H1 (cell line): ENCODE data around the gene BAIAP2. TPM values are rescaled to one million over a fixed set of nuclear protein-coding genes. Genes with fewer than 3 reads are reported as not detected.
A peak's percentile ranks its signal among the peaks of the same experiment; 100 is the strongest.

Experiments
- CTCF ChIA-PET: fragments of 300-600 bp; sonication (Branson Sonifier 250); formaldehyde crosslinking; loops from one replicate; lab custom pipeline; 2021; ENCODE audit not compliant: partially characterized antibody; lab: Charles Lee
- POLR2A ChIA-PET: fragments of 300-600 bp; sonication (Branson Sonifier 250); formaldehyde crosslinking; loops from one replicate; lab custom pipeline; 2021; ENCODE audit warnings: inconsistent platforms; ENCODE audit not compliant: partially characterized antibody; lab: Charles Lee
- DNase-seq, 2 experiments: peaks; one replicate each; pipeline versions ENCODE4 v3.0.0 to v3.0.0-alpha.2; 2010 to 2022; ENCODE audit warnings: low spot score in 2 of 2, low read depth in 1 of 2, mixed read lengths in 1 of 2
- FAIRE-seq: peaks from 2 replicates; lab custom pipeline; 2011; peaks lifted over from hg19 to GRCh38; lab: Jason Lieb, UNC
- H2AFZ ChIP-seq: 2 replicates; pipeline ENCODE4 v1.8.1; 2012; ENCODE audit warnings: low read length, inconsistent platforms
- H2AK5ac ChIP-seq: 2 replicates; pipeline ENCODE4 v1.6.1; 2013; ENCODE audit warnings: low read depth, low read length
- H2BK120ac ChIP-seq: replicated peaks from 2 replicates; pipeline ENCODE3; 2013; ENCODE audit warnings: low read depth, low read length, inconsistent platforms
- H2BK12ac ChIP-seq: 2 replicates; pipeline ENCODE4 v1.6.1; 2013; ENCODE audit warnings: low read depth, low read length
- H2BK15ac ChIP-seq: 2 replicates; pipeline ENCODE4 v1.6.1; 2013; ENCODE audit warnings: low read length
- H2BK20ac ChIP-seq: 2 replicates; pipeline ENCODE4 v1.6.1; 2013; ENCODE audit warnings: low read length
- H2BK5ac ChIP-seq: 2 replicates; pipeline ENCODE4 v1.6.1; 2013; ENCODE audit warnings: low read depth, low read length
- H3K14ac ChIP-seq: 2 replicates; pipeline ENCODE4 v1.6.1; 2013; ENCODE audit warnings: inconsistent platforms; ENCODE audit not compliant: insufficient read length
- H3K18ac ChIP-seq: 2 replicates; pipeline ENCODE4 v1.6.1; 2013; ENCODE audit warnings: low read length; ENCODE audit errors: extremely low read depth
- H3K23ac ChIP-seq: 2 replicates; pipeline ENCODE4 v1.6.1; 2013; ENCODE audit warnings: inconsistent platforms; ENCODE audit not compliant: insufficient read length
- H3K23me2 ChIP-seq: 2 replicates; pipeline ENCODE4 v1.6.1; 2013; ENCODE audit warnings: low read depth, low read length
- H3K27ac ChIP-seq: 2 replicates; pipeline ENCODE4 v1.6.1; 2011; ENCODE audit warnings: low read depth, low read length, inconsistent platforms
- H3K27me3 ChIP-seq, 4 experiments: replicated peaks in 1 of 4; 1 replicate in 1 of 4; 2 replicates in 3 of 4; pipeline versions ENCODE4 v1.6.1 to v1.8.1; 2011 to 2013; ENCODE audit warnings: low read length in 3 of 4, mild to moderate bottlenecking in 3 of 4, inconsistent platforms in 2 of 4, mixed read lengths in 2 of 4, moderate library complexity in 1 of 4; ENCODE audit not compliant: control insufficient read depth in 3 of 4, insufficient read depth in 3 of 4; ENCODE audit errors: extremely low read depth in 1 of 4
- H3K36me3 ChIP-seq, 4 experiments: 2 replicates each; pipeline versions ENCODE4 v1.6.1 to v1.8.1; 2011 to 2013; ENCODE audit warnings: mild to moderate bottlenecking in 4 of 4, low read length in 3 of 4, moderate library complexity in 2 of 4, control low read depth in 1 of 4, inconsistent platforms in 1 of 4; ENCODE audit not compliant: insufficient read depth in 4 of 4, control insufficient read depth in 2 of 4
- H3K4ac ChIP-seq: replicated peaks from 2 replicates; pipeline ENCODE3; 2013; ENCODE audit warnings: low read length, low read depth, mixed read lengths, inconsistent platforms; ENCODE audit not compliant: insufficient read length
- H3K4me1 ChIP-seq, 4 experiments: replicated peaks in 1 of 4; 1 replicate in 1 of 4; 2 replicates in 3 of 4; pipeline versions ENCODE4 v1.6.1 to v1.8.1; 2011 to 2013; ENCODE audit warnings: low read length in 3 of 4, inconsistent platforms in 2 of 4, mixed read lengths in 1 of 4; ENCODE audit not compliant: insufficient read depth in 4 of 4, control insufficient read depth in 3 of 4
- H3K4me2 ChIP-seq, 2 experiments: 2 replicates each; pipeline versions ENCODE4 v1.6.1 to v1.8.1; 2011 to 2013; ENCODE audit warnings: low read depth in 2 of 2, low read length in 2 of 2, control low read depth in 1 of 2, inconsistent platforms in 1 of 2, mild to moderate bottlenecking in 1 of 2; ENCODE audit not compliant: insufficient read depth in 1 of 2
- H3K4me3 ChIP-seq, 4 experiments: fragments of 200-600, 300-600 bp in 1 of 4; sonication (generic), shearing (Covaris generic), sonication (Bioruptor Twin) in 1 of 4; 2 replicates each; pipeline versions ENCODE4 v1.5.1 to v1.8.1; 2011 to 2016; ENCODE audit warnings: low read length in 4 of 4, low read depth in 3 of 4, control low read depth in 2 of 4, inconsistent platforms in 2 of 4, mild to moderate bottlenecking in 2 of 4, mixed read lengths in 1 of 4, moderate library complexity in 1 of 4; ENCODE audit not compliant: insufficient read depth in 2 of 4; ENCODE audit errors: extremely low read depth in 1 of 4
- H3K56ac ChIP-seq: replicated peaks from 2 replicates; pipeline ENCODE3; 2013; ENCODE audit warnings: low read depth, mild to moderate bottlenecking, mixed read lengths, low read length, inconsistent platforms; ENCODE audit not compliant: insufficient read length
- H3K79me1 ChIP-seq: 2 replicates; pipeline ENCODE4 v1.6.1; 2013; ENCODE audit warnings: low read depth, low read length, control low read depth
- H3K79me2 ChIP-seq, 2 experiments: 2 replicates each; pipeline versions ENCODE4 v1.6.1 to v1.8.1; 2012 to 2013; ENCODE audit warnings: low read length in 2 of 2, mild to moderate bottlenecking in 2 of 2, inconsistent platforms in 1 of 2; ENCODE audit not compliant: insufficient read depth in 2 of 2, control insufficient read depth in 1 of 2
- H3K9ac ChIP-seq, 4 experiments: replicated peaks in 1 of 4; 1 replicate in 1 of 4; 2 replicates in 3 of 4; pipeline versions ENCODE4 v1.6.1 to v1.8.1; 2011 to 2013; ENCODE audit warnings: low read depth in 3 of 4, low read length in 3 of 4, control low read depth in 2 of 4, mild to moderate bottlenecking in 2 of 4, moderate library complexity in 2 of 4, inconsistent platforms in 1 of 4; ENCODE audit errors: extremely low read depth in 1 of 4
- H3K9me3 ChIP-seq, 2 experiments: 2 replicates each; pipeline versions ENCODE4 v1.6.1 to v1.8.1; 2012 to 2013; ENCODE audit warnings: mild to moderate bottlenecking in 2 of 2, moderate library complexity in 2 of 2, control low read depth in 1 of 2, inconsistent platforms in 1 of 2, low read depth in 1 of 2, low read length in 1 of 2, mixed read lengths in 1 of 2; ENCODE audit not compliant: insufficient read depth in 2 of 2
- H4K20me1 ChIP-seq, 2 experiments: replicated peaks in 1 of 2; 2 replicates each; pipeline versions ENCODE3 to v1.8.1; 2011 to 2013; ENCODE audit warnings: inconsistent platforms in 2 of 2, low read length in 2 of 2, mild to moderate bottlenecking in 1 of 2; ENCODE audit not compliant: insufficient read depth in 2 of 2, control insufficient read depth in 1 of 2
- H4K5ac ChIP-seq: 2 replicates; pipeline ENCODE4 v1.6.1; 2013; ENCODE audit warnings: low read length, low read depth, mixed read lengths, inconsistent platforms; ENCODE audit not compliant: insufficient read length
- H4K8ac ChIP-seq: 2 replicates; pipeline ENCODE4 v1.8.0; 2013; ENCODE audit warnings: mild to moderate bottlenecking, moderate library complexity, low read length, inconsistent platforms; ENCODE audit not compliant: insufficient read depth; ENCODE audit errors: extremely low read depth
- H4K91ac ChIP-seq: replicated peaks from 2 replicates; pipeline ENCODE3; 2013; ENCODE audit warnings: low read length, mixed read lengths, inconsistent platforms; ENCODE audit not compliant: insufficient read length
- ASH2L ChIP-seq: fragments of 200-600, 300-600 bp; sonication (generic); IDR thresholded peaks from one replicate; pipeline ENCODE4 v1.7.1; 2017; ENCODE audit warnings: low read length
- CREB1 ChIP-seq: IDR thresholded peaks from 2 replicates; pipeline ENCODE4 v1.6.1; 2012; ENCODE audit warnings: inconsistent platforms
- CTCF ChIP-seq, 3 experiments: IDR thresholded peaks; 1 replicate in 2 of 3; 2 replicates in 1 of 3; pipeline versions ENCODE4 v1.5.1 to v1.6.1; 2011; ENCODE audit warnings: low read length in 3 of 3, mild to moderate bottlenecking in 3 of 3, inconsistent platforms in 2 of 3, low read depth in 1 of 3, moderate library complexity in 1 of 3; ENCODE audit not compliant: insufficient read depth in 1 of 3; ENCODE audit errors: control extremely low read depth in 1 of 3
- HDAC6 ChIP-seq: IDR thresholded peaks from one replicate; pipeline ENCODE4 v1.7.1; 2012; ENCODE audit warnings: low read depth, mild to moderate bottlenecking, inconsistent platforms, low read length, moderate library complexity
- KDM4A ChIP-seq: IDR thresholded peaks from one replicate; pipeline ENCODE4 v1.7.1; 2012; ENCODE audit warnings: low read depth, mild to moderate bottlenecking, moderate library complexity, low read length, inconsistent platforms; ENCODE audit not compliant: severe bottlenecking
- POLR2AphosphoS5 ChIP-seq: IDR thresholded peaks from 2 replicates; pipeline ENCODE4 v1.6.1; 2011; ENCODE audit warnings: low read depth, low read length
- SP2 ChIP-seq: IDR thresholded peaks from 2 replicates; pipeline ENCODE4 v1.6.1; 2012; ENCODE audit warnings: mild to moderate bottlenecking, low read length, inconsistent platforms
- TAF7 ChIP-seq: optimal IDR thresholded peaks from 2 replicates; pipeline ENCODE3; 2011; ENCODE audit warnings: low read depth, mild to moderate bottlenecking, inconsistent platforms, low read length, moderate library complexity, borderline replicate concordance
- ZNF274 ChIP-seq: IDR thresholded peaks from 2 replicates; pipeline ENCODE4 v1.7.0; 2012; ENCODE audit warnings: low read length, borderline replicate concordance; ENCODE audit errors: extremely low read depth
- WGBS, 2 experiments: shearing (Covaris generic) in 1 of 2; methylation state at CpG; one replicate each; pipeline versions ENCODE4 v1.1.6 to v1.1.7; 2013 to 2015; ENCODE audit warnings: low lambda C conversion rate in 2 of 2, mixed read lengths in 2 of 2, inconsistent platforms in 1 of 2, low coverage in 1 of 2, missing lambda C conversion rate in 1 of 2; ENCODE audit not compliant: insufficient replicate concordance in 2 of 2, insufficient coverage in 1 of 2, insufficient read length in 1 of 2; ENCODE audit errors: extremely low coverage in 1 of 2, missing lambda C conversion rate in 1 of 2; 5-methylcytosine and 5-hydroxymethylcytosine counted together
- polyA plus RNA-seq, 7 experiments: library from polyadenylated mRNA; depleted of rRNA in 3 of 7; stranded (reverse) in 5 of 7; unstranded in 2 of 7; fragments of >200 nt in 5 of 7; fragments of 200-250 nt in 2 of 7; gene quantifications; 1 replicate in 5 of 7; 2 replicates in 1 of 7; 4 replicates in 1 of 7; pipeline versions ENCODE4 v1.2.1 to v1.2.3, GENCODE V29; 2011 to 2013; ENCODE audit warnings: missing spikeins in 2 of 7, mixed read lengths in 2 of 7
- total RNA-seq: library from RNA; stranded (reverse); fragmentation: NEBNext Ultra II Directional; extraction: Animal tissue kit (Norgen Biotek cat#: 25700); gene quantifications from 2 replicates; pipeline ENCODE4 v1.2.1, GENCODE V29; 2021

BAIAP2 gene
- total and polyA plus RNA-seq, 2 of the 8 experiments (the other 6 are each of a cell fraction or from before 2014, with no cell fraction given) = 10.0 to 22.8 TPM

GRCh38 chr17:81084680-81085419 is 49.9 kb downstream of the BAIAP2 start:
- Histone ChIP-seq H3K4me1 (peaks cover 0 to under 1% (median 0%) of the 10 kb centered on the region in 4 experiments; a peak in 1 of 7 replicates), H2BK20ac (no peak overlapping the region), H4K5ac (no peak overlapping the region), H3K9me3 (no peaks in the 10 kb centered on the region), H3K27me3 (no peaks in the 10 kb centered on the region), H2BK15ac (no peak overlapping the region), H3K36me3 (no peaks in the 10 kb centered on the region; a peak in 1 of 8 replicates), H2BK5ac (no peak overlapping the region; the same call in 1 of the 2 replicates), H3K79me1 (0 out of 2 replicates have a peak, but pooled peaks cover 3% of the 10 kb centered on the region), H3K14ac (no peak overlapping the region), H3K56ac (no peak overlapping the region), H2AK5ac (no peak overlapping the region), H2BK120ac (no peak overlapping the region), H4K8ac (peak overlapping the region; percentile 68; the same call in 1 of the 2 replicates), H3K9ac (no peak overlapping the region), H2BK12ac (no peak overlapping the region), H4K20me1 (peaks cover 0 to 9% of the 10 kb centered on the region in 2 experiments), H3K23ac (no peak overlapping the region), H3K4ac (no peak overlapping the region), H3K79me2 (no peaks in the 10 kb centered on the region), H3K23me2 (no peaks in the 10 kb centered on the region), H3K18ac (no peak overlapping the region), H2AFZ (no peak overlapping the region), H3K4me3 (no peak overlapping the region), H4K91ac (no peak overlapping the region), H3K4me2 (no peak overlapping the region), H3K27ac (no peak overlapping the region)
- DNase-seq = no peak
- ChIA-PET POLR2A (interaction anchor here (0.8 kb wide), 1 partner anchor 12 kb away, joined by 3 read pairs; no protein-coding TSS in a partner anchor), CTCF (interaction anchor here (0.6 to 2.4 kb wide), 7 partner anchors 13 to 57 kb away, joined by 3 to 12 read pairs (median 4); no protein-coding TSS in a partner anchor)
- 92% methylated on average over 25 of the region's 26 CpGs; no CpG with 5 or more reads in 1 of the 2 experiments for whole genome bisulfite sequencing, 2 experiments
- FAIRE-seq = no peak
- TF ChIP-seq TAF7 = no peak
- no peak for TF ChIP-seq ZNF274
- TF ChIP-seq POLR2AphosphoS5 = no peak
- TF ChIP-seq CTCF (IDR thresholded peaks at IDR 0.05; ENCODE audit: control extremely low read depth in 1 of 3, insufficient read depth in 1 of 3, low read depth in 1 of 3, low read length in 3 of 3) = no peak
- no peak for TF ChIP-seq HDAC6
- no peak for TF ChIP-seq CREB1
- no peak for TF ChIP-seq KDM4A
- no peak for TF ChIP-seq ASH2L
- no peak for TF ChIP-seq SP2
